ENCODE measurements around the gene OPA1.
"Not testable (repeated sequence)": the region's sequence is repeated elsewhere in the genome, so short reads cannot be mapped to it uniquely, and the experiment has no call there.

Gene OPA1

DNA sequence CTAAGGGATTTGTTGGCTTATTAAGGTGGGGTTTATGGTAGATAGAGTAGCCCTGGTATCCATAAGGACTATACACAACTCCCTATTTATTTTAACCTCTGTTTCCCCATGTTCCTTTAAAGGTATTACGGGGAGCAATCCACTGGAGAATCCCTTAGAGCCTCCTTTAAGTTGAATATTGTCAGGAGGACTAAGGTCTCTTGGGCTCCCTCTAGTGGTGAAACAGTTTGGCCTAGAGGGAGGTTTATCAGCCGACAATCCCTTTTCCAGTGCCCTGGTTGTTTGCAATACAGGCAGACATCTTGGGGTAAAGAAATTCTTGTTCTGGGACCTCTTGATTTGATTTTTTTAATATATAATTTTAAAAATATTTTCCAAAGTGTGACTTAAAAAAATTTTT lies 12.9 kb downstream of the OPA1 start:
- peaks cover 22% of the 10 kb centered on the region for H3K36me3 ChIP-seq (ENCODE audit: insufficient read depth, insufficient read length, low read length)
- TF ChIP-seq ZNF274 (IDR thresholded peaks at IDR 0.05; ENCODE audit: low read depth, low read length) (no peak), YY1 (IDR thresholded peaks at IDR 0.05; ENCODE audit: insufficient read depth, insufficient read length) (no peak), SUZ12 (IDR thresholded peaks at IDR 0.05; ENCODE audit: extremely low read depth, insufficient read depth, insufficient read length) (no peak)
- H3K9ac ChIP-seq (ENCODE audit: insufficient read length, low read depth), result no peak overlapping the region
- no peaks in the 10 kb centered on the region for H3K27me3 ChIP-seq (ENCODE audit: insufficient read depth, insufficient read length)
- peak; percentile 60 for DNase-seq (ENCODE audit: low read depth, low spot score)
- H3K4me3 ChIP-seq (ENCODE audit: insufficient read length, low read depth), result no peak overlapping the region
- no peaks in the 10 kb centered on the region for H3K4me1 ChIP-seq (ENCODE audit: insufficient read depth, insufficient read length)
- H3K9me3 ChIP-seq (ENCODE audit: insufficient read depth, low read length), result no peaks in the 10 kb centered on the region

DNA sequence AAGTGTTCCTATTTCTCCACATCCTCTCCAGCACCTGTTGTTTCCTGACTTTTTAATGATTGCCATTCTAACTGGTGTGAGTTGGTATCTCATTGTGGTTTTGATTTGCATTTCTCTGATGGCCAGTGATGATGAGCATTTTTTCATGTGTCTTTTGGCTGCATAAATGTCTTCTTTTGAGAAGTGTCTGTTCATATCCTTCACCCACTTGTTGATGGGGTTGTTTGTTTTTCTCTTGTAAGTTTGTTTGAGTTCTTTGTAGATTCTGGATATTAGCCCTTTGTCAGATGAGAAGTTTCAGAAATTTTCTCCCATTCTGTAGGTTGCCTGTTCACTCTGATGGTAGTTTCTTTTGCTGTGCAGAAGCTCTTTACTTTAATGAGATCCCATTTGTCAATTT lies 13.9 kb downstream of the OPA1 start:
- H3K9me3 ChIP-seq (ENCODE audit: insufficient read depth, low read length); H3K27me3 ChIP-seq (ENCODE audit: insufficient read depth, insufficient read length); H3K9ac ChIP-seq (ENCODE audit: insufficient read length, low read depth); H3K4me1 ChIP-seq (ENCODE audit: insufficient read depth, insufficient read length); DNase-seq (ENCODE audit: low read depth, low spot score); H3K4me3 ChIP-seq (ENCODE audit: insufficient read length, low read depth): not testable (repeated sequence)
- peaks cover 21% of the 10 kb centered on the region for H3K36me3 ChIP-seq (ENCODE audit: insufficient read depth, insufficient read length, low read length)

DNA sequence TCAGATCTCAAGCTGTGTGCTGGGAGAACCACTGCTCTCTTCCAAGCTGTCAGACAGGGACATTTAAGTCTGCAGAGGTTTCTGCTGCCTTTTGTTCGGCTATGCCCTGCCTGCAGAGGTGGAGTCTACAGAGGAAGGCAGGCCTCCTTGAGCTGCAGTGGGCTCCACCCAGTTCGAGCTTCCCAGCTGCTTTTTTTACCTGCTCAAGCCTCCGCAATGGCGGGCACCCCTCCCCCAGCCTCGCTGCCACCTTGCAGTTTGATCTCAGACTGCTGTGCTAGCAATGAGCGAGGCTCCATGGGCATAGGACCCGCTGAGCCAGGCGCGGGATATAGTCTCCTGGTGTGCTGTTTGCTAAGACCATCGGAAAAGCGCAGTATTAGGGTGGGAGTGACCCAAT lies 17.5 kb downstream of the OPA1 start:
- H3K4me1 ChIP-seq (ENCODE audit: insufficient read depth, insufficient read length); H3K27me3 ChIP-seq (ENCODE audit: insufficient read depth, insufficient read length); H3K9me3 ChIP-seq (ENCODE audit: insufficient read depth, low read length); DNase-seq (ENCODE audit: low read depth, low spot score); H3K4me3 ChIP-seq (ENCODE audit: insufficient read length, low read depth); H3K9ac ChIP-seq (ENCODE audit: insufficient read length, low read depth): not testable (repeated sequence)
- peaks cover 15% of the 10 kb centered on the region for H3K36me3 ChIP-seq (ENCODE audit: insufficient read depth, insufficient read length, low read length)

- Histone ChIP-seq H3K9me3 (ENCODE audit: insufficient read depth, low read length) (no peaks in the 10 kb centered on the region), H3K4me1 (ENCODE audit: insufficient read depth, insufficient read length) (no peaks in the 10 kb centered on the region), H3K27me3 (ENCODE audit: insufficient read depth, insufficient read length) (no peaks in the 10 kb centered on the region), H3K9ac (ENCODE audit: insufficient read length, low read depth) (no peak overlapping the region), H3K4me3 (ENCODE audit: insufficient read length, low read depth) (no peak overlapping the region), H3K36me3 (ENCODE audit: insufficient read depth, insufficient read length, low read length) (peaks cover 39% of the 10 kb centered on the region)
- TF ChIP-seq SUZ12 (IDR thresholded peaks at IDR 0.05; ENCODE audit: extremely low read depth, insufficient read depth, insufficient read length) (no peak), ZNF274 (IDR thresholded peaks at IDR 0.05; ENCODE audit: low read depth, low read length) (no peak), YY1 (IDR thresholded peaks at IDR 0.05; ENCODE audit: insufficient read depth, insufficient read length) (no peak)
- no peak for DNase-seq (ENCODE audit: low read depth, low spot score)
These were observed 21.4 kb downstream of the OPA1 start for GRCh38 chr3:193614430-193614829.

GRCh38 chr3:193617628-193618027 lies 24.6 kb downstream of the OPA1 start:
- no peak for DNase-seq (ENCODE audit: low read depth, low spot score)
- Histone ChIP-seq H3K27me3 (ENCODE audit: insufficient read depth, insufficient read length) (no peaks in the 10 kb centered on the region), H3K9me3 (ENCODE audit: insufficient read depth, low read length) (no peaks in the 10 kb centered on the region), H3K4me3 (ENCODE audit: insufficient read length, low read depth) (no peak overlapping the region), H3K4me1 (ENCODE audit: insufficient read depth, insufficient read length) (no peaks in the 10 kb centered on the region), H3K9ac (ENCODE audit: insufficient read length, low read depth) (no peak overlapping the region), H3K36me3 (ENCODE audit: insufficient read depth, insufficient read length, low read length) (peaks cover 53% of the 10 kb centered on the region)
- TF ChIP-seq SUZ12 (IDR thresholded peaks at IDR 0.05; ENCODE audit: extremely low read depth, insufficient read depth, insufficient read length) (no peak), YY1 (IDR thresholded peaks at IDR 0.05; ENCODE audit: insufficient read depth, insufficient read length) (no peak), ZNF274 (IDR thresholded peaks at IDR 0.05; ENCODE audit: low read depth, low read length) (no peak)

GRCh38 chr3:193620057-193620456 lies 27.0 kb downstream of the OPA1 start:
- peaks cover 50% of the 10 kb centered on the region for H3K36me3 ChIP-seq (ENCODE audit: insufficient read depth, insufficient read length, low read length)
- TF ChIP-seq YY1 (IDR thresholded peaks at IDR 0.05; ENCODE audit: insufficient read depth, insufficient read length), result no peak
- no peak for TF ChIP-seq SUZ12 (IDR thresholded peaks at IDR 0.05; ENCODE audit: extremely low read depth, insufficient read depth, insufficient read length)
- no peak for TF ChIP-seq ZNF274 (IDR thresholded peaks at IDR 0.05; ENCODE audit: low read depth, low read length)
- no peak for DNase-seq (ENCODE audit: low read depth, low spot score)

GRCh38 chr3:193620650-193621049 lies 27.6 kb downstream of the OPA1 start:
- DNase-seq (ENCODE audit: low read depth, low spot score), result no peak
- no peaks in the 10 kb centered on the region for H3K9me3 ChIP-seq (ENCODE audit: insufficient read depth, low read length)
- TF ChIP-seq YY1 (IDR thresholded peaks at IDR 0.05; ENCODE audit: insufficient read depth, insufficient read length) (no peak), SUZ12 (IDR thresholded peaks at IDR 0.05; ENCODE audit: extremely low read depth, insufficient read depth, insufficient read length) (no peak), ZNF274 (IDR thresholded peaks at IDR 0.05; ENCODE audit: low read depth, low read length) (no peak)
- H3K4me3 ChIP-seq (ENCODE audit: insufficient read length, low read depth), result no peak overlapping the region
- H3K27me3 ChIP-seq (ENCODE audit: insufficient read depth, insufficient read length), result no peaks in the 10 kb centered on the region
- H3K4me1 ChIP-seq (ENCODE audit: insufficient read depth, insufficient read length), result no peaks in the 10 kb centered on the region
- H3K36me3 ChIP-seq (ENCODE audit: insufficient read depth, insufficient read length, low read length), result peaks cover 48% of the 10 kb centered on the region
- no peak overlapping the region for H3K9ac ChIP-seq (ENCODE audit: insufficient read length, low read depth)

More at GRCh38 chr3:193620057-193620456, 27.0 kb downstream of the OPA1 start:
- Histone ChIP-seq H3K27me3 (ENCODE audit: insufficient read depth, insufficient read length) (no peaks in the 10 kb centered on the region), H3K4me3 (ENCODE audit: insufficient read length, low read depth) (no peak overlapping the region), H3K9ac (ENCODE audit: insufficient read length, low read depth) (no peak overlapping the region), H3K9me3 (ENCODE audit: insufficient read depth, low read length) (no peaks in the 10 kb centered on the region), H3K4me1 (ENCODE audit: insufficient read depth, insufficient read length) (no peaks in the 10 kb centered on the region)

- no peaks in the 10 kb centered on the region for H3K9me3 ChIP-seq (ENCODE audit: insufficient read depth, low read length)
- no peak for DNase-seq (ENCODE audit: low read depth, low spot score)
- no peak overlapping the region for H3K4me3 ChIP-seq (ENCODE audit: insufficient read length, low read depth)
- no peaks in the 10 kb centered on the region for H3K4me1 ChIP-seq (ENCODE audit: insufficient read depth, insufficient read length)
- TF ChIP-seq YY1 (IDR thresholded peaks at IDR 0.05; ENCODE audit: insufficient read depth, insufficient read length) (no peak), ZNF274 (IDR thresholded peaks at IDR 0.05; ENCODE audit: low read depth, low read length) (no peak)
- H3K27me3 ChIP-seq (ENCODE audit: insufficient read depth, insufficient read length), result no peaks in the 10 kb centered on the region
- peaks cover 52% of the 10 kb centered on the region for H3K36me3 ChIP-seq (ENCODE audit: insufficient read depth, insufficient read length, low read length)
- H3K9ac ChIP-seq (ENCODE audit: insufficient read length, low read depth), result no peak overlapping the region
These were observed 28.1 kb downstream of the OPA1 start for GRCh38 chr3:193621127-193621526.
